HG02981 (cell line): Measurements from ENCODE around the gene CARS1.

Experiments used
- ATAC-seq: cut with Tn5 transposase; IDR thresholded peaks from one replicate; pipeline ENCODE4 v1.9.1; 2021; ENCODE audit warnings: mild to moderate bottlenecking, moderate library complexity; ENCODE audit not compliant: unreplicated experiment

The CARS1 gene

DNA sequence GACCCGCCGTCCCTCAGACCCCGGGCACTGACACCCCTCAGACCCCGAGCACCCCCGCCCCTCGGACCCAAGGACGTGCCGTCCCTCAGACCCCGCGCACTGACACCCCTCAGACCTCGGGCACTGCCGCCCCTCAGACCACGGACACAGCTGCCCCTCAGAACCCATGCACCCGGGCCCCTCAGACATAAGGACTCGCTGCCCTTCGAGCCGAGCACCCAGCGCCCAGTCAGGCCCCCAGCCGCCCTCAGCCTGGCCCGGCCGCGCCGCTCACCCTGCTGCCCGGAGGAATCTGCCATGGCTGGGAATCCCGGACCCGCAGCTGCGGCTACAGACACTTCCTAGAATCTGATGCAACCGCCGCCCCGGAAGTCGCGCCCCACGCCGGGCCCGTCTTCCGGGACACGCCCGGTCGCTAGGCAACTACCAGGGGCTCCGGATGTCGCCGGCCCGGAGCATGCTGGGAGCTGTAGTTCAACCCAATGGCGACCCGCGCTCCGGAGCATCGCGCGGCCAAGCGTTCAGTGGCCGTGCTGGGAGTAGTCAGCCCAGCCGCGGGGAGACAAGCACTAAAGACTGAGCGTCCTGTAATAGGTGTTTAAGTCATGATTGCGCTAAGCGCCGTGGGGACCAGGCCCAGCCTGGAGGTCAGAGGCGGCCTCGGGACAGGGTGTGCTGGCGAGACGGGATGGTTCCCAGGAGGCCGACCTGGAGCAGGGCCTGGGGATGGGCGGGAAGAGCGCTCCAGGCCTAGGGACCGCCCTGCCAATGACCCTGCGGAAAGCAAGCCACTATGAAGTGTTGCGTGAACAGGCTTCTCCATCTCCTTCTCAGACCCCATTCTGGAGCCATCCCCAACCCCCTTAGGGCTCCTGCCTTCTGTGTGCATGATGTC lies at the start of gene CARS1:
CARS1 (minus strand) TSS at position 355 of the 895 bp plus-strand sequence; CDS start at position 299, 56 bp downstream.
- peak; percentile 98 for ATAC-seq

DNA sequence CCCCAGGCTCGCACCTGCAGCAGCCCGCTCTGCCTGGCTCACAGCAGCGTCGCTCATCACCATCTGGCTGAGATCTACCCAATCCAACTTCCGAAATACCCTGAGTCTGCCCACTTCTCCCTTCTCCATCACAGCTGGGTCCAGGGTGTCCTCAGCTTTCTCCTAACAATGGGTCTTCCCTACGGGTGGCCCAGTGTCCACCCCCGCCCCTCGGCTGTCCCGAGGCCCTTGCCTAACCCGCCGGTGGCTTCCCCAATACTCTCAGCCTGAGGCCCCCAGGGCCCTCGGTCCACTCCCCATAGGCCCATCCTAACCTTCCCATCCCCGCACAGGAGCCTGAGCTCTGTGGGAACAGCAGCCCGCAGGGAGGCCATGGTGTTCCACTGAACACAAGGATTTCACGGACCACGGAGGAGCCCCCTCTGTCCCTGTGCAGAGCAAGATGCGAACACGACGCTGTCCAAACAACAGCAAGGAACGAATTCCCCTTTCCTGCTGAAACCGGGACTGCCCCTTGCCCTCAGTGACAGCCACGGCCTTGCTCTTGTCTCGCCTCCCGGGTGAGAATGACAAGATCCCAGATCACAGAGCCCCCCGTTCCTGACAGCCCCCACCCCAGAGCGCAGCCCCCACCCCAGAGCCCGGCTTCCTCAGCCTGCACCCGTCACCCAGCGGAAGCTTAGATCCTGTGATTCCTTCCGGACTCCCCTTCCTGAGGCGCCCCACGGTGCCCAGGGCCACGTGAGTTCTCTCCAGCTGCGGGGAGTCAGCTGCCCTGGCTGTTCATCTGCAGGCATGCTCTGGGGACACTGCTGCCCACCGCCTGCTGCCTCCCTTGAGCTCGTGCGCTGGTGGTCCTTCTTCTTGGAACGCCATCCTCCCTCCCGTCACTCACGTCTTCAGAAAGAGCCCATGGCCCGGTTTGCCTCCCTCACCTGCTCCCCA lies 48.8 kb upstream of the CARS1 start:
- no peak for ATAC-seq

- no peak for ATAC-seq
Measured at GRCh38 chr11:3104961-3105790, 48.0 kb upstream of the CARS1 start.

DNA sequence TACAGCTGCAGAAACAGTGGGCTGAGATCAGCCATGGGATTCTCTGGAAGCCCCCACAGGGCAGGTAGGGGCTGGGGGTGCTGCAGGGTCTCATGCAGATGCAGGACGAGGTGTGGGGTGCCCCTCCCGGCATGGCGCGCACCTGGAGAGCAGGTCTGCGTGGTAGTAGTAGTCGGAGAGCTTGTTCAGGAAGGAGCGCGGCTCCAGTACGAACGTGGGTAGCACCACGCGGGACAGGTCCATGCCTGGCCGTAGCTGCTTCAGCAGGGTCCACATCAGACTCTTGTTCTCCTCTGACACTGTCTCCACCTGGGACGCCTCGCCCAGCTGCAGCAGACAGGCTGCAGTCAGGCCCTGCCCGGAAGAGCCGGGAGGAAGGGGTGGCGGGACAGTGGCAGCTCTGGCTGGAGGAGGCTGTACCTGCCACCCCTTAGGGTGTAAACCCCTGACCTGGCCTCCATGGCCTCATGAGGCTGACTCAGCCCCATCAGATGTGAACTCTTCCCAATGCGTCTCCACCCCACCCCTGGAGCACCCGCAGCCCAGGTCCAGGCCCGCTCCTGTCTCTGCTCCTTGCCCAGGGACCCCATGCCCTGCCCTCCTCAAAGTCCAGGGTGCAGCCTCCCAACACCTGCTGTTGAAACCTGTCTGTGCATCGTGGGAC lies 47.0 kb upstream of the CARS1 start:
- no peak for ATAC-seq

GRCh38 chr11:3103076-3103475 lies 45.9 kb upstream of the CARS1 start:
- ATAC-seq: no peak

GRCh38 chr11:3102641-3102921 lies 45.4 kb upstream of the CARS1 start:
- no peak for ATAC-seq

- ATAC-seq: no peak
Measured at GRCh38 chr11:3101921-3102640, 44.9 kb upstream of the CARS1 start.

DNA sequence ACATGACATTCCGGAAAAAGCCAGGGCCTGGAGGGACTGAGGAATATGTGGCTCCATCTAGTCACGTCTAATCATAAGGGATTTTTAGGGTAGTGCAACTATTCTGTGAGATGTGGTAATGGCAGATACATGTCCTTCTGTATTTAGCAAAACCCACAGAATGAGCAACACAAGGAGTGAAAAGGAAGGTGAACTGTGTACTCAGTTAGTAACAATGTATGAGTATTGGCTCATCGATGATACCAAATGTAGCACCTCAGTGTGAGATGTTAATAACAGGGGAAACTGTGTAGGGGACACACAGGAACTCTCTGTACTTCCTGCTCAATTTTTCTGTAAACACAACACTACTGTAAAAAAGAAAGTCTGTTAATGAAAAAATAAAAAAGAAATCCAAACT lies 42.0 kb upstream of the CARS1 start:
- no peak for ATAC-seq

GRCh38 chr11:3096909-3097530 lies 39.8 kb upstream of the CARS1 start:
- no peak for ATAC-seq

DNA sequence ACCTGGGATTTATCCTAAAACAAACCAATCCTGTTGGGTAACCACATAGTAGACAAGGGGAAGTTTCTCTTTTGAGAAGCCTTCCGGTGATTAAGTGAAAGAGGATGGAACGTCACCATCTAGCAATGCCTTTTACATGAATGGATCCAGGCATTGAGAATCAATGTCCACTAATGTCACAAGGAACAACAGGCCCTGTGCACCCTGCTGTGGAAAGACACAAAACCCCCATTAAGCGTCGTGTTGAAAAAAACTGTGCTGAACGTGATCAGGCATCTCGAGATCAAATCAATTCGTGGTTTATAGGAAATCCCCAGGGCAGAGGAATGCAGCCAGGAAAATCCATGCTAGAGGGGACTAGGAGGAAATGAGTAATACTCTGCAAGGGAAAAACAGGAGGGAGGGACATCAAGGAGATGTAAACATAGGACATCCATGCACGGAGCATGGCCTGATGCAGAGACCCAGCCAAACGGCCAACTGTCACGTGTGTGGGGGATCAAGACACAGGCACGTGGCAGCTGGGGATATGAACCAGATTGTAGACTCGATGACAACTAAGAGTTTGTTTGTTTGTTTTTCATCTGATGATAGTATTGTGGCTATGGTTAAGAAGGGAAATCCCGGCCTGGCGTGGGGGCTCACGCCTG lies 38.6 kb upstream of the CARS1 start:
- no peak for ATAC-seq

DNA sequence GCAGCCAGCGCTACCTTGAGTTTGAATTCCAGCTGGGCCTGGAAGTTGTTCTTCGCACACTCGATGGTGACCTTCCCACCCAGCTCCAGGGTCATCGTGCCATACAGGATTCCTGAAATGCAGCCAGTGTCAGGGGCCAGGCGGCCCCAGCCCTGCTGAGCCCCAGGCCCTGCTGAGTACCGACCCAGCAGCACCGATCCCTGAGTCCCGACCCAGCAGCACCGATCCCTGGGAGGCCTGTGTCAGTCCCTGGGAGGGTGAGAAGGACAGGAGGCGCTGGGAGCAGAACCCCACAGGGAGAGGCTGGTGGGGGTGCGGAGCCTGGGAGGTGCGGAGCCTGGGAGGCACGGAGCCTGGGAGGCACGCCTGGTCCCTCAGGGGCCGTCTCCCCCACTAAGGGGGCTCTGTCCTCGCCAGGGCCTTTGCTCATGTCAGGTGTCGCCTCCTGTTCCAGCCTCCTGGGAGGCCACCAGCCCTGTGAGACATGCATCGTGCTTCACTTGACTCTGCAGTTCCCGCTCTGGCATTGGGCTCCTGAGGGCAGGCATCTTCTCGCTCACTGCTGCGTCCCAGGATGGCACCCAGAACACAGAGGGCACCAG lies 37.1 kb upstream of the CARS1 start:
- no peak for ATAC-seq

GRCh38 chr11:3093281-3094191 lies 36.3 kb upstream of the CARS1 start:
- ATAC-seq: no peak

DNA sequence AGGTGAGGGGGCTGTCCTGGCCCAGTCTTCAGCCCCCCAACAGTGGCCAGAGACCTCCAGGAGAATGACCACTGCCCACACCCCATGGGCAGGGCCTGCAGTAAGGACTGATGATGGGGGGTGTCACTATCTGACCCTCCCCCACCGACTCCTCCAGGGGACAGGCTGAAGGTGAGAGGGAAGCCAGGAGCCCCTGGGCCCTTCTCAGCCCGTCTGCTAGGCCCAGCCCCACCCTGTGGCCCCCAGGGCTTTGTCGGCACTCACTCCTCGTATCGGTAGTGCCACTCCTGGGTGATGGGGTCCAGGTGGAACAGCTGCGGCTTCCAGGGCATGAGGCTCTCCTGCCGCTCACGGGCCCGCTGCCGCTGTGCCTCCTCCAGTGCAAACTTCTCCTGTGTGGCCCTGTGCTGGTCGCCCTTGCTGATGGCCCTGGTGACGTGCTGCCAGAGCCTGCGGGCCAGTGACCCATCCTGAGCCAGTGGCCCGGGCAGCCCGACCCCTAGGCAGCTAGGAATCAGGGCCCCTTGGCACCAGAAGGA lies 35.4 kb upstream of the CARS1 start:
- ATAC-seq: no peak

- peak; percentile 68 for ATAC-seq
Measured at GRCh38 chr11:3091846-3092602, 34.8 kb upstream of the CARS1 start.

- no peak for ATAC-seq
Measured at GRCh38 chr11:3091081-3091845, 34.0 kb upstream of the CARS1 start.
